Prostate gland (tissue), 2 donors: ENCODE measurements around the gene PIP5K1C.

ENCODE experiments used
- POLR2AphosphoS5 ChIP-seq: sonication (generic); formaldehyde crosslinking; IDR thresholded peaks from one replicate; pipeline ENCODE4 v1.6.1; 2017; ENCODE audit warnings: antibody characterized with exemption
- TF ChIP-seq, protein P1 (sequence below), 4 experiments: fragments of 200-600 bp in 2 of 4; fragments of 450-650 bp in 2 of 4; sonication (generic) in 2 of 4; IDR thresholded peaks; 1 replicate in 3 of 4; 2 replicates in 1 of 4; pipeline ENCODE4 v1.5.1; 2016 to 2019; ENCODE audit warnings: antibody characterized with exemption in 4 of 4, mild to moderate bottlenecking in 2 of 4, moderate library complexity in 2 of 4

DNA sequence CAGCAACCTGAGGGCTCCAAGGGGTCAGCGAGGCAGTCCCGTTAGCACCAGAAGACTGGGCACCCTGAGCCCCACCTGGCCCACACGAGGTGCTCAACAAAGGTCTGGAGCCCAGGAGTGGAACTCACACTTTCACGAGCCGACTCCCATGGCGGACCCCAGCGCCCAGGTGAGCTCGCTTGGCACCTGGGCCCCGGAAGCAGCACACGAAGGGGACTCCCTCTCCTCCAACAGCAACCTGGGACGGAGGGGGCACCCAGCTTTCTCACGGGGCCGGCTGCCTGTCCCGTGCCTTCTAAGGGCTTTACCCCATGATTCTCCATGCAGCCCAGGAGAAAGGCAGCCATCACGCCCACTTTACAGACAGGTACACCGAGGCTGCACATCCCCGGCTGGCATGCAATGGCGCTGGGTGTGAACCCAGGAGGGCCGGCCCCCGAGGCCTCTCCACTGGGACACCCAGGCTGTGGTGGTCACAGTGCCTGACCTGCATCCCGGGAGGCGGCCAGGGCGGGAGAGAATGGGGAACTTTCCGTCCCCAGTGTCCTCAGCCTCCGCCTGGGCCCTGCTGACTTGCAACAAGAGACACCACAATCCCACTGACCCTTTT, 5.0 kb downstream of the PIP5K1C start:
- TF ChIP-seq, protein P1, sequence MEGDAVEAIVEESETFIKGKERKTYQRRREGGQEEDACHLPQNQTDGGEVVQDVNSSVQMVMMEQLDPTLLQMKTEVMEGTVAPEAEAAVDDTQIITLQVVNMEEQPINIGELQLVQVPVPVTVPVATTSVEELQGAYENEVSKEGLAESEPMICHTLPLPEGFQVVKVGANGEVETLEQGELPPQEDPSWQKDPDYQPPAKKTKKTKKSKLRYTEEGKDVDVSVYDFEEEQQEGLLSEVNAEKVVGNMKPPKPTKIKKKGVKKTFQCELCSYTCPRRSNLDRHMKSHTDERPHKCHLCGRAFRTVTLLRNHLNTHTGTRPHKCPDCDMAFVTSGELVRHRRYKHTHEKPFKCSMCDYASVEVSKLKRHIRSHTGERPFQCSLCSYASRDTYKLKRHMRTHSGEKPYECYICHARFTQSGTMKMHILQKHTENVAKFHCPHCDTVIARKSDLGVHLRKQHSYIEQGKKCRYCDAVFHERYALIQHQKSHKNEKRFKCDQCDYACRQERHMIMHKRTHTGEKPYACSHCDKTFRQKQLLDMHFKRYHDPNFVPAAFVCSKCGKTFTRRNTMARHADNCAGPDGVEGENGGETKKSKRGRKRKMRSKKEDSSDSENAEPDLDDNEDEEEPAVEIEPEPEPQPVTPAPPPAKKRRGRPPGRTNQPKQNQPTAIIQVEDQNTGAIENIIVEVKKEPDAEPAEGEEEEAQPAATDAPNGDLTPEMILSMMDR (IDR thresholded peaks at IDR 0.05) = no peak
- TF ChIP-seq POLR2AphosphoS5 = no peak
